Suppressor macrophage treated with lipopolysaccharide for 4 hours (primary cell): ENCODE results near the gene KYNU.
A peak's percentile ranks its signal among the peaks of the same experiment; 100 is the strongest.
"Not testable (repeated sequence)": the region's sequence is repeated elsewhere in the genome, so short reads cannot be mapped to it uniquely, and the experiment has no call there.

Experiments used
- DNase-seq: peaks from one replicate; pipeline ENCODE4 v3.0.0-alpha.2; 2020

The KYNU gene

GRCh38 chr2:143034292-143035074 lies 157.0 kb downstream of the KYNU start:
- peak; percentile 86 for DNase-seq

GRCh38 chr2:143051465-143051864 lies 174.0 kb downstream of the KYNU start:
- peak; percentile 72 for DNase-seq

- DNase-seq = peak; percentile 32
These were observed 176.0 kb downstream of the KYNU start for GRCh38 chr2:143053437-143053836.

- DNase-seq = no peak
These were observed 179.1 kb downstream of the KYNU start for GRCh38 chr2:143056550-143056949.

GRCh38 chr2:143058851-143059250 lies 181.4 kb downstream of the KYNU start:
- DNase-seq = no peak

- no peak for DNase-seq
These were observed 186.2 kb downstream of the KYNU start for GRCh38 chr2:143063612-143064200.

- DNase-seq = no peak
These were observed 190.6 kb downstream of the KYNU start for GRCh38 chr2:143068094-143068493.

- peak; percentile 89 for DNase-seq
These were observed 191.0 kb downstream of the KYNU start for GRCh38 chr2:143068509-143068908.

GRCh38 chr2:143070704-143071103 lies 193.2 kb downstream of the KYNU start:
- DNase-seq = no peak

- DNase-seq = no peak
These were observed 193.9 kb downstream of the KYNU start for GRCh38 chr2:143071185-143071876.

GRCh38 chr2:143074913-143075312 lies 197.4 kb downstream of the KYNU start:
- peak; percentile 47 for DNase-seq

GRCh38 chr2:143075711-143076110 lies 198.2 kb downstream of the KYNU start:
- DNase-seq = no peak

- no peak for DNase-seq
These were observed 200.6 kb downstream of the KYNU start for GRCh38 chr2:143078104-143078503.

- DNase-seq = no peak
These were observed 204.2 kb downstream of the KYNU start for GRCh38 chr2:143081616-143082015.

GRCh38 chr2:143083636-143084035 lies 206.2 kb downstream of the KYNU start:
- peak; percentile 93 for DNase-seq

- DNase-seq = no peak
These were observed 207.0 kb downstream of the KYNU start for GRCh38 chr2:143084462-143084861.

- DNase-seq = no peak
These were observed 207.8 kb downstream of the KYNU start for GRCh38 chr2:143085125-143085784.

- no peak for DNase-seq
These were observed 209.6 kb downstream of the KYNU start for GRCh38 chr2:143087033-143087432.

- peak; percentile 49 for DNase-seq
These were observed 210.9 kb downstream of the KYNU start for GRCh38 chr2:143088388-143088787.

- DNase-seq = not testable (repeated sequence)
These were observed 212.1 kb downstream of the KYNU start for GRCh38 chr2:143089520-143089919.
